GM12878 (cell line): ENCODE results near the gene PSIP1. TPM values are rescaled to one million over a fixed set of nuclear protein-coding genes. Genes with fewer than 3 reads are reported as not detected.

Experiments
- ATF7 ChIP-seq: fragments of 450-650 bp; IDR thresholded peaks from 2 replicates; pipeline ENCODE4 v1.6.1; 2016; ENCODE audit warnings: low read depth, mild to moderate bottlenecking
- BCLAF1 ChIP-seq: fragments of 450-650 bp; IDR thresholded peaks from 2 replicates; pipeline ENCODE4 v1.6.1; 2017; ENCODE audit warnings: antibody characterized with exemption, mild to moderate bottlenecking, moderate library complexity
- CBX3 ChIP-seq: fragments of 200-600 bp; sonication (generic); IDR thresholded peaks from 2 replicates; pipeline ENCODE4 v1.6.1; 2016; ENCODE audit warnings: low read depth, borderline replicate concordance
- CEBPZ ChIP-seq: fragments of 150-350 bp; IDR thresholded peaks from 2 replicates; pipeline ENCODE4 v1.6.1; 2016; ENCODE audit warnings: low read depth, low read length
- CHD2 ChIP-seq: IDR thresholded peaks from 2 replicates; pipeline ENCODE4 v1.6.1; 2011; ENCODE audit warnings: low read depth, low read length, improper control_type of control experiment, borderline replicate concordance
- CHD4 ChIP-seq: fragments of 200-600 bp; sonication (generic); IDR thresholded peaks from 2 replicates; pipeline ENCODE4 v1.6.1; 2016; ENCODE audit warnings: mild to moderate bottlenecking
- FOXM1 ChIP-seq: IDR thresholded peaks from 2 replicates; pipeline ENCODE4 v1.6.1; 2012; ENCODE audit warnings: low read depth, mild to moderate bottlenecking, inconsistent platforms, low read length, moderate library complexity
- IKZF1 ChIP-seq: fragments of 450-650 bp; conservative IDR thresholded peaks from 2 replicates; pipeline ENCODE4 v1.6.1; 2017; ENCODE audit warnings: antibody characterized with exemption, mild to moderate bottlenecking
- KLF5 ChIP-seq: fragments of 450-650 bp; IDR thresholded peaks from 2 replicates; pipeline ENCODE4 v1.6.1; 2014; ENCODE audit warnings: mild to moderate bottlenecking; ENCODE audit not compliant: partially characterized antibody
- LARP7 ChIP-seq: fragments of 450-650 bp; IDR thresholded peaks from 2 replicates; pipeline ENCODE4 v1.6.1; 2017; ENCODE audit warnings: mild to moderate bottlenecking
- MYC ChIP-seq: IDR thresholded peaks from 2 replicates; pipeline ENCODE4 v1.6.1; 2011; ENCODE audit warnings: mild to moderate bottlenecking, low read length, moderate library complexity, inconsistent platforms; ENCODE audit not compliant: insufficient read depth, insufficient replicate concordance, insufficient read length, severe bottlenecking
- NBN ChIP-seq: fragments of 450-650 bp; IDR thresholded peaks from 2 replicates; pipeline ENCODE4 v1.6.1; 2016
- NR2F1 ChIP-seq: fragments of 450-650 bp; conservative IDR thresholded peaks from 2 replicates; pipeline ENCODE4 v1.6.1; 2017; ENCODE audit warnings: mild to moderate bottlenecking
- PBX3 ChIP-seq: IDR thresholded peaks from 2 replicates; pipeline ENCODE4 v1.6.1; 2011; ENCODE audit warnings: mild to moderate bottlenecking, low read depth, low read length, moderate library complexity; ENCODE audit not compliant: insufficient replicate concordance
- POLR2AphosphoS2 ChIP-seq: IDR thresholded peaks from 2 replicates; pipeline ENCODE4 v1.6.1; 2011; ENCODE audit warnings: low read depth, mild to moderate bottlenecking, low read length, improper control_type of control experiment, moderate library complexity
- SMC3 ChIP-seq: IDR thresholded peaks from 2 replicates; pipeline ENCODE4 v1.6.1; 2011; ENCODE audit warnings: low read length, improper control_type of control experiment, borderline replicate concordance
- ZBTB11 ChIP-seq: fragments of 450-650 bp; formaldehyde crosslinking; IDR thresholded peaks from 2 replicates; pipeline ENCODE4 v1.5.0; 2022; ENCODE audit warnings: mild to moderate bottlenecking, missing genetic modification characterization
- ZNF384 ChIP-seq: IDR thresholded peaks from 2 replicates; pipeline ENCODE4 v1.6.1; 2012; ENCODE audit warnings: low read depth, mild to moderate bottlenecking, low read length, improper control_type of control experiment, borderline replicate concordance
- polyA plus RNA-seq, 11 experiments: library from polyadenylated mRNA; depleted of rRNA in 4 of 11; unstranded in 6 of 11; stranded (reverse) in 5 of 11; fragments of >200 nt; fragmentation: Nextera tagmentation in 4 of 11; fragmentation: Illumina TruSeq in 1 of 11; extraction: Ambion mirVana in 4 of 11; extraction: Trizol in 1 of 11; gene quantifications; 1 replicate in 1 of 11; 2 replicates in 10 of 11; pipeline versions ENCODE4 v1.2.1 to v1.2.3, GENCODE V29; 2011 to 2016; ENCODE audit warnings: inconsistent platforms in 2 of 11, missing spikeins in 2 of 11, low read depth in 1 of 11
- total RNA-seq, 4 experiments: library from RNA; depleted of rRNA in 3 of 4; stranded (reverse); fragments of >200 nt in 3 of 4; fragmentation: Illumina TruSeq in 1 of 4; extraction: Trizol in 1 of 4; gene quantifications; 2 replicates each; pipeline versions ENCODE4 v1.2.1 to v1.2.3, GENCODE V29; 2013 to 2021

The PSIP1 gene
- total and polyA plus RNA-seq, 10 of the 15 experiments (the other 5 are each of a cell fraction or from before 2014, with no cell fraction given) = 75.5 to 299 (median 173) TPM

GRCh38 chr9:15552636-15553527 lies 42.1 kb upstream of the PSIP1 start, which contains the start of gene CCDC171 (continued):
- peak; percentile 22 for TF ChIP-seq KLF5
- TF ChIP-seq NBN = peak; percentile 69; the same call in 1 of the 2 replicates
- no peak for TF ChIP-seq PBX3
- peak; percentile 32; the same call in 1 of the 2 replicates for TF ChIP-seq LARP7
- no peak for TF ChIP-seq CEBPZ
- TF ChIP-seq IKZF1 = peak; percentile 70
- no peak; the same call in 1 of the 2 replicates for TF ChIP-seq SMC3
- TF ChIP-seq ATF7 = 0 out of 2 replicates have a peak, but pooled peaks have one; percentile 42
- no peak; the same call in 1 of the 2 replicates for TF ChIP-seq FOXM1
- TF ChIP-seq ZNF384 = no peak
- TF ChIP-seq MYC = no peak
- no peak for TF ChIP-seq CBX3
- TF ChIP-seq CHD2 = no peak
- TF ChIP-seq BCLAF1 = no peak
- TF ChIP-seq POLR2AphosphoS2 = no peak
- TF ChIP-seq CHD4 = no peak
- no peak for TF ChIP-seq ZBTB11 (CRISPR knock-in tag)
- no peak for TF ChIP-seq NR2F1
